Breast epithelium (tissue), 3 donors: ENCODE results near the gene URM1.

Experiments used
- CTCF ChIP-seq, 3 donors: fragments of 450-650 bp; IDR thresholded peaks; one replicate each; pipeline ENCODE4 v1.5.1; 2016 to 2017; ENCODE audit warnings: antibody characterized with exemption in 3 of 3, mild to moderate bottlenecking in 3 of 3, moderate library complexity in 3 of 3
- POLR2A ChIP-seq: fragments of 450-650 bp; IDR thresholded peaks from one replicate; pipeline ENCODE4 v1.6.1; 2016; ENCODE audit warnings: antibody characterized with exemption, mild to moderate bottlenecking, moderate library complexity

GRCh38 chr9:128344931-128345605 lies 26.1 kb upstream of the URM1 start:
- TF ChIP-seq CTCF (IDR thresholded peaks at IDR 0.05) (no peak), POLR2A (no peak)
